HepG2 (cell line): ENCODE results near the gene IRGQ. TPM values are rescaled to one million over a fixed set of nuclear protein-coding genes. Genes with fewer than 3 reads are reported as not detected.

Source experiments
- CBX1 ChIP-seq: IDR thresholded peaks from one replicate; pipeline ENCODE4 v1.6.1; 2016; ENCODE audit warnings: antibody characterized with exemption, low read depth
- CEBPB ChIP-seq: IDR thresholded peaks from 2 replicates; pipeline ENCODE4 v1.6.1; 2011; ENCODE audit warnings: low read depth, low read length, improper control_type of control experiment, borderline replicate concordance
- EHMT2 ChIP-seq: fragments of 200-600 bp; sonication (generic); IDR thresholded peaks from 2 replicates; pipeline ENCODE4 v1.7.0; 2017; ENCODE audit warnings: antibody characterized with exemption, low read depth, low read length, borderline replicate concordance
- ERF ChIP-seq: IDR thresholded peaks from 2 replicates; pipeline ENCODE4 v1.6.1; 2018; ENCODE audit warnings: missing biosample characterization, missing genetic modification reagents
- HMG20A ChIP-seq: IDR thresholded peaks from 2 replicates; pipeline ENCODE4 v1.6.1; 2016; ENCODE audit warnings: borderline replicate concordance
- KDM2A ChIP-seq: sonication (generic); formaldehyde crosslinking; IDR thresholded peaks from 2 replicates; pipeline ENCODE4 v1.4.0; 2020; ENCODE audit warnings: low read depth, missing genetic modification reagents, borderline replicate concordance
- MEIS2 ChIP-seq: sonication (generic); formaldehyde crosslinking; IDR thresholded peaks from 2 replicates; pipeline ENCODE4 v1.9.0; 2021; ENCODE audit warnings: mild to moderate bottlenecking, missing genetic modification reagents
- NFYB ChIP-seq: sonication (generic); formaldehyde crosslinking; IDR thresholded peaks from 2 replicates; pipeline ENCODE4 v1.4.0; 2020; ENCODE audit warnings: missing genetic modification reagents
- NR1H2 ChIP-seq: sonication (generic); formaldehyde crosslinking; IDR thresholded peaks from 2 replicates; pipeline ENCODE4 v1.8.1; 2022; ENCODE audit warnings: low read depth, missing genetic modification reagents, borderline replicate concordance
- NR2F2 ChIP-seq: IDR thresholded peaks from 2 replicates; pipeline ENCODE4 v1.6.1; 2012; ENCODE audit warnings: low read depth, inconsistent platforms, borderline replicate concordance
- PCBP1 ChIP-seq: fragments of 200-400 bp; formaldehyde crosslinking; IDR thresholded peaks from 2 replicates; pipeline ENCODE4 v1.6.1; 2017; ENCODE audit warnings: mild to moderate bottlenecking, low read depth, low read length, borderline replicate concordance
- PHF8 ChIP-seq: sonication (generic); formaldehyde crosslinking; IDR thresholded peaks from 2 replicates; pipeline ENCODE4 v1.5.0; 2020; ENCODE audit warnings: missing genetic modification reagents
- POLR2AphosphoS2 ChIP-seq: IDR thresholded peaks from 2 replicates; pipeline ENCODE4 v1.6.1; 2011; ENCODE audit warnings: low read depth, low read length, improper control_type of control experiment
- ZNF136 ChIP-seq: sonication (generic); formaldehyde crosslinking; IDR thresholded peaks from 2 replicates; pipeline ENCODE4 v1.8.1; 2022; ENCODE audit warnings: low read depth, mild to moderate bottlenecking, moderate library complexity, missing genetic modification reagents
- ZNF550 ChIP-seq: sonication (generic); formaldehyde crosslinking; IDR thresholded peaks from 2 replicates; pipeline ENCODE4 v1.4.0; 2020; ENCODE audit warnings: mild to moderate bottlenecking, missing genetic modification reagents, borderline replicate concordance
- ZNF556 ChIP-seq: sonication (generic); formaldehyde crosslinking; IDR thresholded peaks from 2 replicates; pipeline ENCODE4 v1.4.0; 2020; ENCODE audit warnings: mild to moderate bottlenecking, missing genetic modification reagents, borderline replicate concordance
- ZNF557 ChIP-seq: sonication (generic); formaldehyde crosslinking; IDR thresholded peaks from 2 replicates; pipeline ENCODE4 v1.4.0; 2020; ENCODE audit warnings: missing genetic modification reagents
- ZNF713 ChIP-seq: sonication (generic); formaldehyde crosslinking; IDR thresholded peaks from 2 replicates; pipeline ENCODE4 v1.4.0; 2020; ENCODE audit warnings: mild to moderate bottlenecking, missing genetic modification reagents
- ZNF768 ChIP-seq: sonication (generic); formaldehyde crosslinking; IDR thresholded peaks from 2 replicates; pipeline ENCODE4 v1.4.0; 2020; ENCODE audit warnings: missing genetic modification reagents
- ZNF788 ChIP-seq: sonication (generic); formaldehyde crosslinking; IDR thresholded peaks from 2 replicates; pipeline ENCODE4 v1.5.0; 2020; ENCODE audit warnings: mild to moderate bottlenecking, missing genetic modification reagents, borderline replicate concordance
- polyA plus RNA-seq, 8 experiments: library from polyadenylated mRNA; depleted of rRNA in 3 of 8; stranded (reverse) in 7 of 8; unstranded in 1 of 8; fragments of >200 nt; fragmentation: Illumina TruSeq in 4 of 8; extraction: Trizol in 4 of 8; gene quantifications; 2 replicates each; pipeline versions ENCODE4 v1.2.1 to v1.2.3, GENCODE V29; 2011 to 2016; ENCODE audit warnings: low read depth in 4 of 8, missing spikeins in 1 of 8, mixed read lengths in 1 of 8; ENCODE audit not compliant: insufficient read depth in 1 of 8
- total RNA-seq, 5 experiments: library from RNA; depleted of rRNA; stranded (reverse); fragments of >200 nt; fragmentation: Illumina TruSeq; extraction: Trizol; gene quantifications; 2 replicates each; pipeline ENCODE4 v1.2.3, GENCODE V29; 2016; ENCODE audit warnings: low read depth in 1 of 5
- TF ChIP-seq, protein P1 (sequence below), 2 experiments: sonication (generic) in 1 of 2; formaldehyde crosslinking in 1 of 2; IDR thresholded peaks; 2 replicates each; pipeline versions ENCODE4 v1.4.0 to v1.6.1; 2016 to 2020; ENCODE audit warnings: borderline replicate concordance in 1 of 2, low read depth in 1 of 2, mild to moderate bottlenecking in 1 of 2, missing genetic modification reagents in 1 of 2
- TF ChIP-seq, protein P2 (sequence below): IDR thresholded peaks from 2 replicates; pipeline ENCODE4 v1.6.1; 2016; ENCODE audit warnings: missing biosample characterization, missing genetic modification reagents, low read depth
- TF ChIP-seq, protein P3 (sequence below): IDR thresholded peaks from 2 replicates; pipeline ENCODE4 v1.6.1; 2016; ENCODE audit warnings: missing compliant biosample characterization, missing genetic modification reagents, borderline replicate concordance

IRGQ gene
- total and polyA plus RNA-seq, 2 of the 13 experiments (the other 11 are each of a cell fraction or from before 2014, with no cell fraction given) = 11.6 to 12.4 TPM

DNA sequence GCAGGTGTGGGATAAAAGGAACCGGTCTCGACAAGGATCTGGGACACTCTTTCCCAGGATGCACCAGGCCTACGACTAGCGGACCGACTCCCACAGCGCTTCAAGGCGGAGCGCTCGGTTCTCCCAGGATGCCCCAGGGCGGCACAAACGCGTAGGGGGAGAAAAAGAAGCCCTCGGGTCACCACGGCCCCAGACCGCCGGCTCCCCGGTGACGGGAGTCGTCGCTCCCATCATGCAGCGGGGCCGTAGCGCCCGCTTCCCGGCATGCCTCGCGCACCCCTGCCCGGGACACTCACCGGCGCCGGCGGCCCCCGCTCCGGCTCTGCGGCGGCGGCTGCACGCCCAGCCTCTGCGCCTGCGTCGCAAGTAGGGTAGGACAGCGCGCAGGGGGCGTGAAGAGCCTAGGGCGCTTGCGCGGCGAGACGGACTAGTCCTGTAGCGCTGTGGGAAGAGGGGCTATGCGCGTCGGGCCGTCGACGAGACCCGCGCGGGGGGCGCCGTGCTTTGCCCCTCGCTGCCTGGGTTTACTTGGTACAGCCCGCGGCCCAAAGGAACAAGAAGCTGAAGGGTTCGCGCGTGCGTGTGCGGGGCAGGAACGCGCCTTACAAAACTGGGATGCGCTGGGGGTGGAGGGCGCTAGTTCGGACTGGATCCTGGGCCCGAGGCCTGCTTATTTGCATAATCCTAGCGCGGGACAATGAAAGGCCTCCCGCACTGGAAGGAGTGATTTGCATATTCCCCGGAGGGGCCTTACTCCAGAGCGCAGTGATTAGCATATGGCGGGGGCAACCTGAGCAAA is 23.5 kb upstream of the IRGQ start, which contains the start of gene ZNF428 (continued):
- TF ChIP-seq, protein P1, sequence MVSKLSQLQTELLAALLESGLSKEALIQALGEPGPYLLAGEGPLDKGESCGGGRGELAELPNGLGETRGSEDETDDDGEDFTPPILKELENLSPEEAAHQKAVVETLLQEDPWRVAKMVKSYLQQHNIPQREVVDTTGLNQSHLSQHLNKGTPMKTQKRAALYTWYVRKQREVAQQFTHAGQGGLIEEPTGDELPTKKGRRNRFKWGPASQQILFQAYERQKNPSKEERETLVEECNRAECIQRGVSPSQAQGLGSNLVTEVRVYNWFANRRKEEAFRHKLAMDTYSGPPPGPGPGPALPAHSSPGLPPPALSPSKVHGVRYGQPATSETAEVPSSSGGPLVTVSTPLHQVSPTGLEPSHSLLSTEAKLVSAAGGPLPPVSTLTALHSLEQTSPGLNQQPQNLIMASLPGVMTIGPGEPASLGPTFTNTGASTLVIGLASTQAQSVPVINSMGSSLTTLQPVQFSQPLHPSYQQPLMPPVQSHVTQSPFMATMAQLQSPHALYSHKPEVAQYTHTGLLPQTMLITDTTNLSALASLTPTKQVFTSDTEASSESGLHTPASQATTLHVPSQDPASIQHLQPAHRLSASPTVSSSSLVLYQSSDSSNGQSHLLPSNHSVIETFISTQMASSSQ (IDR thresholded peaks at IDR 0.05; ENCODE audit: low read depth) = no peak
- TF ChIP-seq, protein P1 (CRISPR knock-in tag; IDR thresholded peaks at IDR 0.05; ENCODE audit: borderline replicate concordance) = peak; percentile 38; the same call in 1 of the 2 replicates
- TF ChIP-seq NR1H2 (CRISPR knock-in tag) (peak; percentile 72; the same call in 1 of the 2 replicates), PHF8 (peak; percentile 90), ZNF768 (CRISPR knock-in tag) (peak; percentile 71; the same call in 1 of the 2 replicates), ZNF136 (CRISPR knock-in tag) (peak; percentile 65), EHMT2 (no peak), ZNF713 (CRISPR knock-in tag) (0 out of 2 replicates have a peak, but pooled peaks have one; percentile 75), ZNF557 (CRISPR knock-in tag) (peak; percentile 50; the same call in 1 of the 2 replicates), MEIS2 (peak; percentile 76), ZNF556 (CRISPR knock-in tag) (peak; percentile 96), NFYB (0 out of 2 replicates have a peak, but pooled peaks have one; percentile 1), CBX1 (no peak), PCBP1 (no peak), NR2F2 (0 out of 2 replicates have a peak, but pooled peaks have one; percentile 6), KDM2A (peak; percentile 49; the same call in 1 of the 2 replicates), ZNF550 (peak; percentile 97), ERF (CRISPR knock-in tag) (peak; percentile 11), CEBPB (no peak), HMG20A (CRISPR knock-in tag) (no peak), ZNF788 (CRISPR knock-in tag) (peak; percentile 46; the same call in 1 of the 2 replicates), POLR2AphosphoS2 (no peak)
- TF ChIP-seq, protein P2, sequence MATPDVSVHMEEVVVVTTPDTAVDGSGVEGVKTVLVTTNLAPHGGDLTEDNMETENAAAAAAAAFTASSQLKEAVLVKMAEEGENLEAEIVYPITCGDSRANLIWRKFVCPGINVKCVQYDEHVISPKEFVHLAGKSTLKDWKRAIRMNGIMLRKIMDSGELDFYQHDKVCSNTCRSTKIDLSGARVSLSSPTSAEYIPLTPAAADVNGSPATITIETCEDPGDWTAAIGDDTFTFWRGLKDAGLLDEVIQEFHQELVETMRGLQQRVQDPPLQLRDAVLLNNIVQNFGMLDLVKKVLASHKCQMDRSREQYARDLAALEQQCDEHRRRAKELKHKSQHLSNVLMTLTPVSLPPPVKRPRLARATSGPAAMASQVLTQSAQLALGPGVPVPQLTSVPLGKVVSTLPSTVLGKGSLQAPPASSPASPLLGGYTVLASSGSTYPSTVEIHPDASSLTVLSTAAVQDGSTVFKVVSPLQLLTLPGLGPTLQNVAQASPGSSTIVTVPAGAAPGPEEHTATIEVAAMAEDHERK (CRISPR knock-in tag) = 0 out of 2 replicates have a peak, but pooled peaks have one; percentile 29
- TF ChIP-seq, protein P3, sequence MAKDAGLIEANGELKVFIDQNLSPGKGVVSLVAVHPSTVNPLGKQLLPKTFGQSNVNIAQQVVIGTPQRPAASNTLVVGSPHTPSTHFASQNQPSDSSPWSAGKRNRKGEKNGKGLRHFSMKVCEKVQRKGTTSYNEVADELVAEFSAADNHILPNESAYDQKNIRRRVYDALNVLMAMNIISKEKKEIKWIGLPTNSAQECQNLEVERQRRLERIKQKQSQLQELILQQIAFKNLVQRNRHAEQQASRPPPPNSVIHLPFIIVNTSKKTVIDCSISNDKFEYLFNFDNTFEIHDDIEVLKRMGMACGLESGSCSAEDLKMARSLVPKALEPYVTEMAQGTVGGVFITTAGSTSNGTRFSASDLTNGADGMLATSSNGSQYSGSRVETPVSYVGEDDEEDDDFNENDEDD (CRISPR knock-in tag) = peak; percentile 69; the same call in 1 of the 2 replicates
